Measurements from ENCODE around the gene WWOX. TPM values are rescaled to one million over a fixed set of nuclear protein-coding genes. Genes with fewer than 3 reads are reported as not detected.

Gene WWOX
- total RNA-seq, 6 donors from 2014 or later: 18.7 to 167 (median 31.0) TPM

DNA sequence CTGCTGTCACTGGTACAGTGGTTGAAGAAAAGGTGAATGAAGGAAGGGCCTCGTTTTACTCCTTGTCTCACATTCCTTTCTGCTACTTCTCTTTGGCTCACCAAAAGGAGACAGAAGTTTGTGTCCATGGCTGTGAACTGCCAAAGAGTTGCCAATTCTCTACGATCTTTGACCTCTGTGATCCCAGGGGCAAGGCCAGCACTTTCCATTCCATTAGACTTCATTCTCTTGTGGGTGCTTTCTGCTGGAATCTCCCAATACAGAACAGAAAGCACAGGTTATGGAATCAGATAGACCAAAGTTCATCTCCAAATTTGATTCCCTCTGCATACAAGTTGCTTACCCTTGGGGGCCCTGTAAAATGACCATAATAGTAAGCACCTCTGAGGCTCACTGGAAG is 1093.5 kb downstream of the WWOX start:
- ATAC-seq (ENCODE audit: low FRiP score in 2 of 2): no peak
- WGBS, 2 donors: 36 to 67% methylated on average over 2 of the region's 2 CpGs
- Histone ChIP-seq H3K27me3 (no peaks in the 10 kb centered on the region), H3K36me3 (no peaks in the 10 kb centered on the region), H3K27ac (no peak overlapping the region), H3K4me3 (no peak overlapping the region), H3K9me3 (no peaks in the 10 kb centered on the region), H3K4me1 (no peaks in the 10 kb centered on the region)
- no peak for TF ChIP-seq POLR2AphosphoS5 (IDR thresholded peaks at IDR 0.05)
- TF ChIP-seq EP300 (IDR thresholded peaks at IDR 0.05): no peak
- TF ChIP-seq POLR2A (IDR thresholded peaks at IDR 0.05): no peak
- TF ChIP-seq CTCF (IDR thresholded peaks at IDR 0.05): no peak
- no peak for DNase-seq

GRCh38 chr16:79194291-79194690 is 1094.8 kb downstream of the WWOX start:
- ATAC-seq (ENCODE audit: low FRiP score in 2 of 2): no peak
- no peak for DNase-seq
- H3K4me1 ChIP-seq: no peaks in the 10 kb centered on the region
- WGBS, 2 donors: 65 to 76% methylated on average over 8 of the region's 8 CpGs
- TF ChIP-seq CTCF (IDR thresholded peaks at IDR 0.05) (no peak), POLR2AphosphoS5 (IDR thresholded peaks at IDR 0.05) (no peak), EP300 (IDR thresholded peaks at IDR 0.05) (no peak), POLR2A (IDR thresholded peaks at IDR 0.05) (no peak)
- no peaks in the 10 kb centered on the region for H3K27me3 ChIP-seq
- H3K27ac ChIP-seq: no peak overlapping the region
- H3K4me3 ChIP-seq: no peak overlapping the region
- H3K36me3 ChIP-seq: no peaks in the 10 kb centered on the region
- no peaks in the 10 kb centered on the region for H3K9me3 ChIP-seq

DNA sequence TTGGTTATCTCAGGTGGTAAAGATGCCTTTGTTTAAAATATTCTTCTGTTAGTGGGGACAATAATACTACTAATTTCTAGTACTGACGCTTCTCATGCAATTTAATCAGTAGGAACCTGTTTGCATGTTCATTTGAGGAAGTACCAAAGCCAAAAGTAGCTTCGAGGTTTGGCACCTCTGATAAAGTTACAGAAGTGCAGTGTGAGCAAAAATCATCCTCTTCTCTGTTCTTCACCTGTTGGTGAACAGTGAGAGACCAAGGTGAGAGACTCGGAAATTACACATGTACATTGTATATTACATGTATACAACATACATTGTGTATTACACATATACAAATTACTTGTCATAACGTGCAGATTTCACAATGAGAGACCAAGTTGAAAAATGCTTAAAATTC is 1096.5 kb downstream of the WWOX start:
- Histone ChIP-seq H3K4me3 (no peak overlapping the region), H3K27me3 (no peaks in the 10 kb centered on the region), H3K9me3 (no peaks in the 10 kb centered on the region), H3K4me1 (no peaks in the 10 kb centered on the region), H3K27ac (no peak overlapping the region), H3K36me3 (no peaks in the 10 kb centered on the region)
- 63 to 78% methylated on average over 4 of the region's 4 CpGs for WGBS, 2 donors
- no peak for DNase-seq
- TF ChIP-seq POLR2A (IDR thresholded peaks at IDR 0.05): no peak
- no peak for TF ChIP-seq POLR2AphosphoS5 (IDR thresholded peaks at IDR 0.05)
- TF ChIP-seq CTCF (IDR thresholded peaks at IDR 0.05): no peak
- no peak for TF ChIP-seq EP300 (IDR thresholded peaks at IDR 0.05)
- no peak for ATAC-seq (ENCODE audit: low FRiP score in 2 of 2)

- no peak overlapping the region for H3K4me3 ChIP-seq
Measured at GRCh38 chr16:79201436-79201835, 1102.0 kb downstream of the WWOX start.

More at GRCh38 chr16:79201436-79201835, 1102.0 kb downstream of the WWOX start:
- H3K4me1 ChIP-seq: no peaks in the 10 kb centered on the region
- no peak for DNase-seq
- no peak for TF ChIP-seq EP300 (IDR thresholded peaks at IDR 0.05)
- no peak for TF ChIP-seq CTCF (IDR thresholded peaks at IDR 0.05)
- TF ChIP-seq POLR2A (IDR thresholded peaks at IDR 0.05): no peak
- no peaks in the 10 kb centered on the region for H3K9me3 ChIP-seq
- H3K27me3 ChIP-seq: no peaks in the 10 kb centered on the region
- WGBS, 2 donors: 75 to 77% methylated on average over 5 of the region's 5 CpGs
- H3K27ac ChIP-seq: no peak overlapping the region
- no peak for ATAC-seq (ENCODE audit: low FRiP score in 2 of 2)
- no peaks in the 10 kb centered on the region for H3K36me3 ChIP-seq
